ENCODE results near the gene PRDM16. TPM values are rescaled to one million over a fixed set of nuclear protein-coding genes. Genes with fewer than 3 reads are reported as not detected.

PRDM16 gene
- polyA plus RNA-seq, 1 of the 3 experiments (the other 2 are of a cell fraction) = not detected

GRCh38 chr1:3410142-3410925, 341.3 kb downstream of the PRDM16 start:
- Histone ChIP-seq H3K27ac (ENCODE audit: low read depth in 2 of 2, low read length in 1 of 2) (no peak overlapping the region), H3K27me3 (ENCODE audit: insufficient read depth) (peaks cover 27% of the 10 kb centered on the region; the same call in 1 of the 2 replicates), H3F3A (replicated peaks; ENCODE audit: insufficient read depth) (no peaks in the 10 kb centered on the region), H3K9me3 (no peaks in the 10 kb centered on the region), H3K4me1 (ENCODE audit: control insufficient read depth in 1 of 2, insufficient read depth in 2 of 2, low read depth in 1 of 2, low read length in 1 of 2) (no peaks in the 10 kb centered on the region), H3K9me2 (no peaks in the 10 kb centered on the region), H3K9ac (no peak overlapping the region), H3K4me2 (no peak overlapping the region), H3K79me2 (ENCODE audit: insufficient read depth) (no peaks in the 10 kb centered on the region), H4K20me1 (ENCODE audit: insufficient read depth) (no peaks in the 10 kb centered on the region), H3K4me3 (ENCODE audit: low read depth in 2 of 2, low read length in 1 of 2) (no peak overlapping the region), H2AFZ (ENCODE audit: low read depth) (no peak overlapping the region), H3K36me3 (replicated peaks in 1 of 2; ENCODE audit: control insufficient read depth in 1 of 2, insufficient read depth in 2 of 2, low read length in 1 of 2) (no peaks in the 10 kb centered on the region)
- ChIA-PET POLR2A (no interaction called here), CTCF (interaction anchor here (0.6 to 1.8 kb wide), 8 partner anchors 10 to 961 kb away, joined by 3 to 9 read pairs (median 3); no protein-coding TSS in a partner anchor)
- peak; percentile 86 for DNase-seq
- peak; percentile 58 for TF ChIP-seq SMC3 (IDR thresholded peaks at IDR 0.05; ENCODE audit: low read depth, low read length)
- TF ChIP-seq NRF1 (IDR thresholded peaks at IDR 0.05; ENCODE audit: low read depth, low read length) = no peak
- TF ChIP-seq CTCF (IDR thresholded peaks at IDR 0.05) = peak; percentile 64
- TF ChIP-seq RAD21 (IDR thresholded peaks at IDR 0.05; ENCODE audit: low read length) = peak; percentile 67
- no peak for TF ChIP-seq RXRA (IDR thresholded peaks at IDR 0.05; ENCODE audit: borderline replicate concordance, low read depth)
- 13% methylated on average over 11 of the region's 21 CpGs for WGBS (ENCODE audit: low lambda C conversion rate)

GRCh38 chr1:3411806-3412205, 342.8 kb downstream of the PRDM16 start:
- Histone ChIP-seq H3K4me2 (no peak overlapping the region), H2AFZ (ENCODE audit: low read depth) (no peak overlapping the region), H3K9me3 (no peaks in the 10 kb centered on the region), H3K9ac (no peak overlapping the region), H3F3A (replicated peaks; ENCODE audit: insufficient read depth) (no peaks in the 10 kb centered on the region), H3K4me3 (ENCODE audit: low read depth in 2 of 2, low read length in 1 of 2) (no peak overlapping the region), H4K20me1 (ENCODE audit: insufficient read depth) (no peaks in the 10 kb centered on the region), H3K79me2 (ENCODE audit: insufficient read depth) (no peaks in the 10 kb centered on the region), H3K27me3 (ENCODE audit: insufficient read depth) (peaks cover 27% of the 10 kb centered on the region; the same call in 1 of the 2 replicates), H3K36me3 (replicated peaks in 1 of 2; ENCODE audit: control insufficient read depth in 1 of 2, insufficient read depth in 2 of 2, low read length in 1 of 2) (no peaks in the 10 kb centered on the region), H3K9me2 (no peaks in the 10 kb centered on the region), H3K4me1 (ENCODE audit: control insufficient read depth in 1 of 2, insufficient read depth in 2 of 2, low read depth in 1 of 2, low read length in 1 of 2) (no peaks in the 10 kb centered on the region), H3K27ac (ENCODE audit: low read depth in 2 of 2, low read length in 1 of 2) (no peak overlapping the region)
- ChIA-PET CTCF (interaction anchor here (1.4 kb wide), 1 partner anchor 13 kb away, joined by 8 read pairs; no protein-coding TSS in a partner anchor), POLR2A (no interaction called here)
- DNase-seq = no peak
- WGBS (ENCODE audit: low lambda C conversion rate) = 8% methylated on average over 7 of the region's 30 CpGs
- TF ChIP-seq IRF3 (IDR thresholded peaks at IDR 0.05; ENCODE audit: low read depth, low read length) (no peak), RFX5 (IDR thresholded peaks at IDR 0.05; ENCODE audit: low read length) (no peak), ELF1 (IDR thresholded peaks at IDR 0.05) (no peak), YY1 (IDR thresholded peaks at IDR 0.05; ENCODE audit: low read depth) (no peak), TCF12 (IDR thresholded peaks at IDR 0.05) (no peak), GABPA (IDR thresholded peaks at IDR 0.05; ENCODE audit: low read depth) (no peak), POLR2AphosphoS5 (IDR thresholded peaks at IDR 0.05; ENCODE audit: low read depth, low read length) (no peak), TEAD4 (IDR thresholded peaks at IDR 0.05; ENCODE audit: borderline replicate concordance, insufficient read depth) (no peak)

All from SK-N-SH (cell line).